ENCODE data around the gene GMDS. TPM values are rescaled to one million over a fixed set of nuclear protein-coding genes. Genes with fewer than 3 reads are reported as not detected.

Gene GMDS
- total and polyA plus RNA-seq, 2 experiments from 2014 or later, result 30.1 to 36.5 TPM

DNA sequence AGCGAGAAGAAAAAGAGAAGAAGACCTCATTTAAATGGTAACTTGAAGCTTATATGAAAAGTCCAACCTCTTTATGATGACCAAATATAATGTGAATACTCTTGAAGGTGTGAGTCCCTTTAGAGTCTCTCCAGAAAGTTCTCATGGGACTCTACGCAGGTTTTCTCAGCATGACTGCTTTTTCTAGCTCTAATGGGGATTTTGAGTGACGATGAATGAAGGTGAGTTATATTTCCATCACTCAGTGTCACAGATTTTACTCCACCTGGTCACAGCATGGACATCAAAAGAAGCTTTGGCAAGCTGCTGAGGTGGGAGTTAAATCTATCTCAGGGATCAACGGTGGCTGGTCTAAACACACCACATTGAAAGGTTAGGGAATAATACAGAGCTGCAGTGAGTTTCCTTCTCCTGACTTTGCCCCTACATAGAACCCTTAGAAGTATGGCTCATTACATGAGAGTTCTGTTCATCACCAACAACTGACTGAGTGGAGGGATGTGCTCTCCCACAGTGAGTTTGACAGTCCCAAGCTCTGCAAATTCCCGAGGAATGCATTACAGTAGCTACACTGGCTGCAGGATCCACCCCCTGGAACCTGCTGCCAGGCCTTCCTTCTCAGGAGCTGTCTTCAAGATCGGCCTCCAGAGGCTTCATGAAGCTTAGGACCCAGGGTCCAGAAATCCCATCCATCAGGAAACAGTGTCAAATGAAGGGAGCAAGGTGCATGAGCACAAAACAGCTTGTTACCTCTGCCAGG lies 508.9 kb downstream of the GMDS start:
- ATAC-seq, result peak; percentile 64
- no peaks in the 10 kb centered on the region for H3K27me3 Mint-ChIP-seq (ENCODE audit: insufficient read depth, low read depth, poor library complexity)
- DNase-seq (ENCODE audit: low spot score), result no peak
- no peaks in the 10 kb centered on the region for H3K36me3 Mint-ChIP-seq (ENCODE audit: low read depth)
- Histone ChIP-seq H3K27me3 (ENCODE audit: insufficient read depth) (no peaks in the 10 kb centered on the region), H3K4me3 (no peak overlapping the region), H3K9me2 (ENCODE audit: insufficient read depth) (no peaks in the 10 kb centered on the region), H3K4me1 (ENCODE audit: insufficient read depth) (no peaks in the 10 kb centered on the region), H4K20me1 (replicated peaks; ENCODE audit: insufficient read depth) (no peaks in the 10 kb centered on the region), H3F3A (replicated peaks; ENCODE audit: low read depth) (no peaks in the 10 kb centered on the region), H3K79me2 (replicated peaks; ENCODE audit: insufficient read depth) (no peaks in the 10 kb centered on the region), H3K36me3 (ENCODE audit: insufficient read depth) (no peaks in the 10 kb centered on the region), H3K4me2 (no peak overlapping the region), H2AFZ (no peak overlapping the region), H3K27ac (ENCODE audit: low read depth) (no peak overlapping the region)
- no peaks in the 10 kb centered on the region for H3K9me3 Mint-ChIP-seq
- no peak for TF ChIP-seq STAT1 (IDR thresholded peaks at IDR 0.05; ENCODE audit: unreplicated experiment)
- no peak for TF ChIP-seq EZH2phosphoT487 (IDR thresholded peaks at IDR 0.05; ENCODE audit: unreplicated experiment)
- TF ChIP-seq EZH2 (IDR thresholded peaks at IDR 0.05; ENCODE audit: low read depth, unreplicated experiment), result no peak
- TF ChIP-seq, protein P1, sequence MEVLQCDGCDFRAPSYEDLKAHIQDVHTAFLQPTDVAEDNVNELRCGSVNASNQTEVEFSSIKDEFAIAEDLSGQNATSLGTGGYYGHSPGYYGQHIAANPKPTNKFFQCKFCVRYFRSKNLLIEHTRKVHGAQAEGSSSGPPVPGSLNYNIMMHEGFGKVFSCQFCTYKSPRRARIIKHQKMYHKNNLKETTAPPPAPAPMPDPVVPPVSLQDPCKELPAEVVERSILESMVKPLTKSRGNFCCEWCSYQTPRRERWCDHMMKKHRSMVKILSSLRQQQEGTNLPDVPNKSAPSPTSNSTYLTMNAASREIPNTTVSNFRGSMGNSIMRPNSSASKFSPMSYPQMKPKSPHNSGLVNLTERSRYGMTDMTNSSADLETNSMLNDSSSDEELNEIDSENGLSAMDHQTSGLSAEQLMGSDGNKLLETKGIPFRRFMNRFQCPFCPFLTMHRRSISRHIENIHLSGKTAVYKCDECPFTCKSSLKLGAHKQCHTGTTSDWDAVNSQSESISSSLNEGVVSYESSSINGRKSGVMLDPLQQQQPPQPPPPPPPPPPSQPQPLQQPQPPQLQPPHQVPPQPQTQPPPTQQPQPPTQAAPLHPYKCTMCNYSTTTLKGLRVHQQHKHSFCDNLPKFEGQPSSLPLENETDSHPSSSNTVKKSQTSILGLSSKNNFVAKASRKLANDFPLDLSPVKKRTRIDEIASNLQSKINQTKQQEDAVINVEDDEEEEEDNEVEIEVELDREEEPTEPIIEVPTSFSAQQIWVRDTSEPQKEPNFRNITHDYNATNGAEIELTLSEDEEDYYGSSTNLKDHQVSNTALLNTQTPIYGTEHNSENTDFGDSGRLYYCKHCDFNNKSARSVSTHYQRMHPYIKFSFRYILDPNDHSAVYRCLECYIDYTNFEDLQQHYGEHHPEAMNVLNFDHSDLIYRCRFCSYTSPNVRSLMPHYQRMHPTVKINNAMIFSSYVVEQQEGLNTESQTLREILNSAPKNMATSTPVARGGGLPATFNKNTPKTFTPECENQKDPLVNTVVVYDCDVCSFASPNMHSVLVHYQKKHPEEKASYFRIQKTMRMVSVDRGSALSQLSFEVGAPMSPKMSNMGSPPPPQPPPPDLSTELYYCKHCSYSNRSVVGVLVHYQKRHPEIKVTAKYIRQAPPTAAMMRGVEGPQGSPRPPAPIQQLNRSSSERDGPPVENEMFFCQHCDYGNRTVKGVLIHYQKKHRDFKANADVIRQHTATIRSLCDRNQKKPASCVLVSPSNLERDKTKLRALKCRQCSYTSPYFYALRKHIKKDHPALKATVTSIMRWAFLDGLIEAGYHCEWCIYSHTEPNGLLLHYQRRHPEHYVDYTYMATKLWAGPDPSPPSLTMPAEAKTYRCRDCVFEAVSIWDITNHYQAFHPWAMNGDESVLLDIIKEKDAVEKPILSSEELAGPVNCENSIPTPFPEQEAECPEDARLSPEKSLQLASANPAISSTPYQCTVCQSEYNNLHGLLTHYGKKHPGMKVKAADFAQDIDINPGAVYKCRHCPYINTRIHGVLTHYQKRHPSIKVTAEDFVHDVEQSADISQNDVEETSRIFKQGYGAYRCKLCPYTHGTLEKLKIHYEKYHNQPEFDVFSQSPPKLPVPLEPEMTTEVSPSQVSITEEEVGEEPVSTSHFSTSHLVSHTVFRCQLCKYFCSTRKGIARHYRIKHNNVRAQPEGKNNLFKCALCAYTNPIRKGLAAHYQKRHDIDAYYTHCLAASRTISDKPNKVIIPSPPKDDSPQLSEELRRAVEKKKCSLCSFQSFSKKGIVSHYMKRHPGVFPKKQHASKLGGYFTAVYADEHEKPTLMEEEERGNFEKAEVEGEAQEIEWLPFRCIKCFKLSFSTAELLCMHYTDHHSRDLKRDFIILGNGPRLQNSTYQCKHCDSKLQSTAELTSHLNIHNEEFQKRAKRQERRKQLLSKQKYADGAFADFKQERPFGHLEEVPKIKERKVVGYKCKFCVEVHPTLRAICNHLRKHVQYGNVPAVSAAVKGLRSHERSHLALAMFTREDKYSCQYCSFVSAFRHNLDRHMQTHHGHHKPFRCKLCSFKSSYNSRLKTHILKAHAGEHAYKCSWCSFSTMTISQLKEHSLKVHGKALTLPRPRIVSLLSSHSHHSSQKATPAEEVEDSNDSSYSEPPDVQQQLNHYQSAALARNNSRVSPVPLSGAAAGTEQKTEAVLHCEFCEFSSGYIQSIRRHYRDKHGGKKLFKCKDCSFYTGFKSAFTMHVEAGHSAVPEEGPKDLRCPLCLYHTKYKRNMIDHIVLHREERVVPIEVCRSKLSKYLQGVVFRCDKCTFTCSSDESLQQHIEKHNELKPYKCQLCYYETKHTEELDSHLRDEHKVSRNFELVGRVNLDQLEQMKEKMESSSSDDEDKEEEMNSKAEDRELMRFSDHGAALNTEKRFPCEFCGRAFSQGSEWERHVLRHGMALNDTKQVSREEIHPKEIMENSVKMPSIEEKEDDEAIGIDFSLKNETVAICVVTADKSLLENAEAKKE (CRISPR knock-in tag; IDR thresholded peaks at IDR 0.05), result no peak
- TF ChIP-seq POLR2AphosphoS5 (IDR thresholded peaks at IDR 0.05; ENCODE audit: low read depth), result no peak
- no peak for TF ChIP-seq ETS1 (IDR thresholded peaks at IDR 0.05)
- no peak for TF ChIP-seq ZNF114 (CRISPR knock-in tag; IDR thresholded peaks at IDR 0.05)
- TF ChIP-seq, protein P2, sequence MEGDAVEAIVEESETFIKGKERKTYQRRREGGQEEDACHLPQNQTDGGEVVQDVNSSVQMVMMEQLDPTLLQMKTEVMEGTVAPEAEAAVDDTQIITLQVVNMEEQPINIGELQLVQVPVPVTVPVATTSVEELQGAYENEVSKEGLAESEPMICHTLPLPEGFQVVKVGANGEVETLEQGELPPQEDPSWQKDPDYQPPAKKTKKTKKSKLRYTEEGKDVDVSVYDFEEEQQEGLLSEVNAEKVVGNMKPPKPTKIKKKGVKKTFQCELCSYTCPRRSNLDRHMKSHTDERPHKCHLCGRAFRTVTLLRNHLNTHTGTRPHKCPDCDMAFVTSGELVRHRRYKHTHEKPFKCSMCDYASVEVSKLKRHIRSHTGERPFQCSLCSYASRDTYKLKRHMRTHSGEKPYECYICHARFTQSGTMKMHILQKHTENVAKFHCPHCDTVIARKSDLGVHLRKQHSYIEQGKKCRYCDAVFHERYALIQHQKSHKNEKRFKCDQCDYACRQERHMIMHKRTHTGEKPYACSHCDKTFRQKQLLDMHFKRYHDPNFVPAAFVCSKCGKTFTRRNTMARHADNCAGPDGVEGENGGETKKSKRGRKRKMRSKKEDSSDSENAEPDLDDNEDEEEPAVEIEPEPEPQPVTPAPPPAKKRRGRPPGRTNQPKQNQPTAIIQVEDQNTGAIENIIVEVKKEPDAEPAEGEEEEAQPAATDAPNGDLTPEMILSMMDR (conservative IDR thresholded peaks at IDR 0.05; ENCODE audit: low read depth in 2 of 2), result no peak
- no peak for TF ChIP-seq NANOG (IDR thresholded peaks at IDR 0.05; ENCODE audit: borderline replicate concordance)
- no peak for TF ChIP-seq CREB1 (CRISPR knock-in tag; IDR thresholded peaks at IDR 0.05; ENCODE audit: low read depth)
- TF ChIP-seq JUNB (IDR thresholded peaks at IDR 0.05; ENCODE audit: unreplicated experiment), result no peak
- TF ChIP-seq ZNF331 (CRISPR knock-in tag; IDR thresholded peaks at IDR 0.05; ENCODE audit: low read depth), result no peak
- TF ChIP-seq, protein P3, sequence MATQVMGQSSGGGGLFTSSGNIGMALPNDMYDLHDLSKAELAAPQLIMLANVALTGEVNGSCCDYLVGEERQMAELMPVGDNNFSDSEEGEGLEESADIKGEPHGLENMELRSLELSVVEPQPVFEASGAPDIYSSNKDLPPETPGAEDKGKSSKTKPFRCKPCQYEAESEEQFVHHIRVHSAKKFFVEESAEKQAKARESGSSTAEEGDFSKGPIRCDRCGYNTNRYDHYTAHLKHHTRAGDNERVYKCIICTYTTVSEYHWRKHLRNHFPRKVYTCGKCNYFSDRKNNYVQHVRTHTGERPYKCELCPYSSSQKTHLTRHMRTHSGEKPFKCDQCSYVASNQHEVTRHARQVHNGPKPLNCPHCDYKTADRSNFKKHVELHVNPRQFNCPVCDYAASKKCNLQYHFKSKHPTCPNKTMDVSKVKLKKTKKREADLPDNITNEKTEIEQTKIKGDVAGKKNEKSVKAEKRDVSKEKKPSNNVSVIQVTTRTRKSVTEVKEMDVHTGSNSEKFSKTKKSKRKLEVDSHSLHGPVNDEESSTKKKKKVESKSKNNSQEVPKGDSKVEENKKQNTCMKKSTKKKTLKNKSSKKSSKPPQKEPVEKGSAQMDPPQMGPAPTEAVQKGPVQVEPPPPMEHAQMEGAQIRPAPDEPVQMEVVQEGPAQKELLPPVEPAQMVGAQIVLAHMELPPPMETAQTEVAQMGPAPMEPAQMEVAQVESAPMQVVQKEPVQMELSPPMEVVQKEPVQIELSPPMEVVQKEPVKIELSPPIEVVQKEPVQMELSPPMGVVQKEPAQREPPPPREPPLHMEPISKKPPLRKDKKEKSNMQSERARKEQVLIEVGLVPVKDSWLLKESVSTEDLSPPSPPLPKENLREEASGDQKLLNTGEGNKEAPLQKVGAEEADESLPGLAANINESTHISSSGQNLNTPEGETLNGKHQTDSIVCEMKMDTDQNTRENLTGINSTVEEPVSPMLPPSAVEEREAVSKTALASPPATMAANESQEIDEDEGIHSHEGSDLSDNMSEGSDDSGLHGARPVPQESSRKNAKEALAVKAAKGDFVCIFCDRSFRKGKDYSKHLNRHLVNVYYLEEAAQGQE (IDR thresholded peaks at IDR 0.05; ENCODE audit: unreplicated experiment), result no peak
- no peak overlapping the region for H3K27ac Mint-ChIP-seq
- H3K4me1 Mint-ChIP-seq, result peaks cover 2% of the 10 kb centered on the region; the same call in 2 of the 3 replicates
- H3K4me3 Mint-ChIP-seq, result no peak overlapping the region
